ENCODE results near the gene FAM13C.

The FAM13C gene

DNA sequence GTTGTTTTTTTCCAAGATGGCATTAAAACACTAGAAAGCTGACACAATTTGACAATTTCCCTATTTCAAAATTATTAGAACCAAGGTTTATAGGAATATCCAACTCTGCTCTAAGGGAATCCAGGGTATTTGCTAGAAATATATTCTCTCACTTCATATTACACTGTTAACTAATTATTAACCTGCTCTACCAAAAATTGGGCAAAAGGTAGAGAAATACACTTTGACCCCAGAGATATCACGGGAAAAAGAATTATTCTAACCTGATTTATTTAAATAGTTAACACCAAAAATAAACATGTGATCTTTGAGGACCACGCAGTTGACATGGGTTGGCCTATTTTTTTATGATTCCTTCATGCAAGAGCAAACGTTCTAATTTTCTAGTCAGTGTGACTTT, 21.6 kb upstream of the FAM13C start:
- Histone ChIP-seq H3K4me3 (ENCODE audit: low read depth, low read length) (no peak overlapping the region), H3K36me3 (ENCODE audit: insufficient read depth, low read length) (no peaks in the 10 kb centered on the region), H3K79me2 (ENCODE audit: control insufficient read depth, insufficient read depth, low read length, unreplicated experiment) (no peaks in the 10 kb centered on the region), H3K27me3 (ENCODE audit: insufficient read depth, low read length) (no peaks in the 10 kb centered on the region), H3K4me1 (ENCODE audit: control insufficient read depth, insufficient read depth, low read length, unreplicated experiment) (peaks cover 22% of the 10 kb centered on the region), H3K27ac (ENCODE audit: low read depth, low read length) (no peak overlapping the region), H2AFZ (ENCODE audit: low read length, unreplicated experiment) (no peak overlapping the region)

DNA sequence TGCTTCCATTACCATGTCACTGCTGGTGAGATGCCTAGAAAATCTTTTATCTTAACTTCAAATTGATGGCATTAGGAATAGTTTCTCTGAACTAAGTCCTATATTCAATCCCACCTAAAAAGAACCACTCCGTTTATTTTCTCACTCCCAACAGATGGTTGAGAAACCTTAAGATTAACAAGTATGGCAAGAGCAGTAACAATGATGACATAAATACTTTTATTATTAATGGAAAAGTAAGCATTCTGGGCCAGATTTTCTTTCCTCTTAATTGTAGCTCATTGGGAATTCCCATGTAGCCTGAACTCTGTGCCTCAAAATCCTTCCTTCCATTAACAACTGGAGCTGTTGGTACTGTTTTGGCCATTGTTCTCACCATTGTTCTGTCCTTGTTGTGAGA, 21.1 kb upstream of the FAM13C start:
- Histone ChIP-seq H2AFZ (ENCODE audit: low read length, unreplicated experiment) (no peak overlapping the region), H3K27ac (ENCODE audit: low read depth, low read length) (no peak overlapping the region), H3K27me3 (ENCODE audit: insufficient read depth, low read length) (no peaks in the 10 kb centered on the region), H3K4me3 (ENCODE audit: low read depth, low read length) (no peak overlapping the region), H3K36me3 (ENCODE audit: insufficient read depth, low read length) (no peaks in the 10 kb centered on the region), H3K4me1 (ENCODE audit: control insufficient read depth, insufficient read depth, low read length, unreplicated experiment) (peaks cover 18% of the 10 kb centered on the region), H3K79me2 (ENCODE audit: control insufficient read depth, insufficient read depth, low read length, unreplicated experiment) (no peaks in the 10 kb centered on the region)

DNA sequence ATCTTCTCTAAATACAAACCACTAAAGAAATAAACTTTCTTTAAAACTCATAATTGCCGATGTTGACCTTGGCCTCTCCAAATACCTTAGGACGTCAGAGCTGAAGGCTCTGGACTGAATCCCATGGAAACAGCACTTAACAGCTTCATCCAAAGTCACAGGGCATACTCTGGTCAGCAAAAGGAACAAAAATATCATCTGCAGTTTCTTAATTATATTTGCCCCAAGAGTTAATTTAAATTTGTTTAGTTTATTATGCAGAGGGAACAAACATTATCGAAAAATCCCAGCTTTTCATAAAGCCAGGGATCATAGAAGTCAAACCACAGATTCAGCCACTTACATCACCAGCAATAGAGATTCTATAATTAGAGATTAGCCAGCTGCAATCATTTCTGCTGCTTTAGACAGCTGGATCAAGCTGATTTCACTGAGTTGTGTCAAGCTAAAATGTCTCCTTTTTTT, 20.5 kb upstream of the FAM13C start:
- H2AFZ ChIP-seq (ENCODE audit: low read length, unreplicated experiment): no peak overlapping the region
- no peak overlapping the region for H3K4me3 ChIP-seq (ENCODE audit: low read depth, low read length)
- no peak overlapping the region for H3K27ac ChIP-seq (ENCODE audit: low read depth, low read length)
- no peaks in the 10 kb centered on the region for H3K79me2 ChIP-seq (ENCODE audit: control insufficient read depth, insufficient read depth, low read length, unreplicated experiment)
- H3K36me3 ChIP-seq (ENCODE audit: insufficient read depth, low read length): no peaks in the 10 kb centered on the region
- H3K4me1 ChIP-seq (ENCODE audit: control insufficient read depth, insufficient read depth, low read length, unreplicated experiment): peaks cover 12% of the 10 kb centered on the region
- no peaks in the 10 kb centered on the region for H3K27me3 ChIP-seq (ENCODE audit: insufficient read depth, low read length)

DNA sequence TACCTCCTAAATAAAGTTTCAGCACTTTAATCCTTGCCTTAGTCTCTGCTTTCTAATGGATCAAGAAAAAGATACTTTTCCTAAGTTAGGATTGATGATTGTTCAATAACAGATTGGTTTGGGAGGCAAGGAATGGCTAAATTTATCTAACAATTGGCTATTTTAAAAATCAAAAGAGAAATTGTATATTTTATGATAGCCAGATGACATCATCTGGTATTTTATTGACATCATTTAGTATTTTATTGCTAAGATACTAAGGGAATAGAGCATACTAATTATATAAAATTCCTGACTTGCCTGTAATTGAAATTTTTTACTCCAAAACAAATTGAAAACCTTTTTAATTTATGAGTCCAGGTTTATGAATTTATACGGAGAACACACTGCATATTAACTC, 19.3 kb upstream of the FAM13C start:
- Histone ChIP-seq H3K79me2 (ENCODE audit: control insufficient read depth, insufficient read depth, low read length, unreplicated experiment) (no peaks in the 10 kb centered on the region), H3K36me3 (ENCODE audit: insufficient read depth, low read length) (no peaks in the 10 kb centered on the region), H3K27ac (ENCODE audit: low read depth, low read length) (no peak overlapping the region), H3K27me3 (ENCODE audit: insufficient read depth, low read length) (no peaks in the 10 kb centered on the region), H2AFZ (ENCODE audit: low read length, unreplicated experiment) (no peak overlapping the region), H3K4me3 (ENCODE audit: low read depth, low read length) (no peak overlapping the region), H3K4me1 (ENCODE audit: control insufficient read depth, insufficient read depth, low read length, unreplicated experiment) (peaks cover 3% of the 10 kb centered on the region)

DNA sequence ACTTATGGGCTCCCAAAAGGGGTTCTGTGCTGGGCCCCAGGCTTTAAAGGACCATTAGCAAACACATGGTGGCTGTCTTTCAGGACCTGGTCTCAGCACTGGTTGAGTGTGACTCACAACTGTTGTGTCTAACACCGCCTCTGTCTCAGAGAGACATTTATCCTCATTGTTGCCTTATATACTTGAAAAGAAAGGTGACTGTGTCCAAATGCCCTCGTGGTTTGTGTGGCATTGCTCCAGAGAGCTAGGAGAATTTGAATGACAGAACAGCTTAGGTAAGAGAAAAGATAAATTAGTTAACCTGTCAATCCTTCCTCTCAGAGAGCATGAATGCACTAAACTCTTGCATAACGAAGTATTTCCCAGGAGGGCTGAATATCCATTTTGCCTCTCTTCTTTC, 14.5 kb upstream of the FAM13C start:
- H3K4me3 ChIP-seq (ENCODE audit: low read depth, low read length): no peak overlapping the region
- H2AFZ ChIP-seq (ENCODE audit: low read length, unreplicated experiment): no peak overlapping the region
- no peaks in the 10 kb centered on the region for H3K36me3 ChIP-seq (ENCODE audit: insufficient read depth, low read length)
- H3K4me1 ChIP-seq (ENCODE audit: control insufficient read depth, insufficient read depth, low read length, unreplicated experiment): peaks cover 9% of the 10 kb centered on the region
- no peak overlapping the region for H3K27ac ChIP-seq (ENCODE audit: low read depth, low read length)
- H3K27me3 ChIP-seq (ENCODE audit: insufficient read depth, low read length): no peaks in the 10 kb centered on the region
- H3K79me2 ChIP-seq (ENCODE audit: control insufficient read depth, insufficient read depth, low read length, unreplicated experiment): no peaks in the 10 kb centered on the region

DNA sequence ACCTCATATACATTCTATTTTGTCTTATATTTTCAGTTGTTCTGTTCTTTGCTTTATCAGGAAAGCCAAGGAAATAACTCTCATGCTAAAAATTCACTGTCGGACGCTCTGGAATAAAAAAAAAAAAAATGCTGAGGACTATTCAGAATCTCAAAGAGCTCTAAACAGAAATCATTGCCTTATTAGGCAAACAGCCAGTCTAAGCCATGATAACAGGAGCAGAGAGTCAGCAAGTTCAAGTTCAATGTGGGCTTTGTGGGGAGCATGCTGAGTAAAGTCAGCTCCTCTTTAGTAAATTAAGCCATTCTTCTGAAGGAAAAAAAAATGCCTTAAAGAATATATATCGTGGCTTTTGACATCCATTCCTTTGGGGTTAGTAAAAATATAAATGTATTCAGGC, 13.6 kb upstream of the FAM13C start:
- Histone ChIP-seq H3K79me2 (ENCODE audit: control insufficient read depth, insufficient read depth, low read length, unreplicated experiment) (no peaks in the 10 kb centered on the region), H3K27me3 (ENCODE audit: insufficient read depth, low read length) (no peaks in the 10 kb centered on the region), H3K4me3 (ENCODE audit: low read depth, low read length) (no peak overlapping the region), H3K27ac (ENCODE audit: low read depth, low read length) (no peak overlapping the region), H2AFZ (ENCODE audit: low read length, unreplicated experiment) (no peak overlapping the region), H3K36me3 (ENCODE audit: insufficient read depth, low read length) (no peaks in the 10 kb centered on the region), H3K4me1 (ENCODE audit: control insufficient read depth, insufficient read depth, low read length, unreplicated experiment) (peaks cover 9% of the 10 kb centered on the region)

DNA sequence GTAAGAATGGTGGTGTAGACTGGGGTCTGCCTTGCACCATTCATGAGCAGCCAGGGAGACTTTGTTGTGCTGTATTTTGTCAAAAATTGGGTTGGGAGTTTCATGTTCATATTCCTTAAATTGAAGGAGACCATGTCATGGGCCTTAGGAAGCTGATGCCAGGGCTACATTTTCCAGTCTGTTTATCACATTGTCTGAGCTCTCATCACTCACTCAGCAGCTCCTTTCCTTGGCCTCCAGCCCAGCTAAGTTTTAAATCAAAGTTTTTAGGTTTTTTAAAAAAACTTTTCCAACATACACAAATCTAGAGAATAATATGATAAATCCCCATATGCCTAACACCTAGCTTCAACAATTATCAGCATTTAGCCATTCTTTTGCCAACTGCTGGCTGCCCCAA, 12.6 kb upstream of the FAM13C start:
- Histone ChIP-seq H3K4me3 (ENCODE audit: low read depth, low read length) (no peak overlapping the region), H3K27ac (ENCODE audit: low read depth, low read length) (no peak overlapping the region), H3K4me1 (ENCODE audit: control insufficient read depth, insufficient read depth, low read length, unreplicated experiment) (peaks cover 9% of the 10 kb centered on the region), H3K27me3 (ENCODE audit: insufficient read depth, low read length) (no peaks in the 10 kb centered on the region), H3K79me2 (ENCODE audit: control insufficient read depth, insufficient read depth, low read length, unreplicated experiment) (no peaks in the 10 kb centered on the region), H3K36me3 (ENCODE audit: insufficient read depth, low read length) (no peaks in the 10 kb centered on the region), H2AFZ (ENCODE audit: low read length, unreplicated experiment) (no peak overlapping the region)

DNA sequence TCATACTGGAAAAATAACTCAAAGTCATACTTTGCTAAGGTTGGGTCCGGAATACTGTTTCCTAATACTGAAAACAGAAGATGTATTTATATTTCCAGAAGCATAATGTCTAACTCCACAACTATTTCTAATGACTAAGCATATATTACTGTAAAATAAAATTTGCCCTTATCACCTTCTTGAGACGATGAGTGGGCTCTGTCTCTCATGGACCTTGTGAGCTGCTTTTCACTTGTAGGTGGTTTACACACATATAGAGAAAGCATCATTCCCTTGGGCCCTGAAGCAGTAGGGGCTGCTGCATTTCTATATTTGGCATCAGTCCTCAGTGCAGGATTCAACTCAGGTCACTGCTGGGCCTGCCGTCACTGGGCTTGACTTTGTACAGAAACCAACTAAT, 10.7 kb upstream of the FAM13C start:
- no peaks in the 10 kb centered on the region for H3K79me2 ChIP-seq (ENCODE audit: control insufficient read depth, insufficient read depth, low read length, unreplicated experiment)
- peak overlapping the region; percentile 58 for H2AFZ ChIP-seq (ENCODE audit: low read length, unreplicated experiment)
- no peaks in the 10 kb centered on the region for H3K27me3 ChIP-seq (ENCODE audit: insufficient read depth, low read length)
- no peak overlapping the region for H3K4me3 ChIP-seq (ENCODE audit: low read depth, low read length)
- no peaks in the 10 kb centered on the region for H3K36me3 ChIP-seq (ENCODE audit: insufficient read depth, low read length)
- H3K4me1 ChIP-seq (ENCODE audit: control insufficient read depth, insufficient read depth, low read length, unreplicated experiment): peaks cover 9% of the 10 kb centered on the region
- peak overlapping the region; percentile 31; the same call in 1 of the 2 replicates for H3K27ac ChIP-seq (ENCODE audit: low read depth, low read length)

DNA sequence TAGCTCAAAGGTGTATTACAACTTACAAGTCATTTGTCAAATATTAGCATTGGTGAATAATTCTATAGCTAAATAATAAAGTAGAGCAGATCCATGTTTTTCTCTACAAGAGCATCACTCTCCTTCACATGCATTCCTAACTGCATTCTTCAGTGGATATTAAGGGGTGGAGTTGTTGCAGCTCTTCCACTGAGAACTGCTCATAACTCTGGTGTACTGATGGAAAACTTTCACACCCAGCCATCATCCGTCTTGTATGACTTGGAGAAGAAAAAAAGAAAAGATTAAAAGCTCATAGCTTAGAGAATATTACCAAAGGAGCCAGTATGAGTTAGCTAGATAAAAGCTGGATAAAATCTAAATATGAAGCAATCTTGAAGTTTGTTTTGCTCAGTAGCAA, 10.2 kb upstream of the FAM13C start:
- no peak overlapping the region for H3K4me3 ChIP-seq (ENCODE audit: low read depth, low read length)
- H3K27ac ChIP-seq (ENCODE audit: low read depth, low read length): peak overlapping the region; percentile 31; the same call in 1 of the 2 replicates
- H2AFZ ChIP-seq (ENCODE audit: low read length, unreplicated experiment): peak overlapping the region; percentile 58
- no peaks in the 10 kb centered on the region for H3K27me3 ChIP-seq (ENCODE audit: insufficient read depth, low read length)
- peaks cover 9% of the 10 kb centered on the region for H3K4me1 ChIP-seq (ENCODE audit: control insufficient read depth, insufficient read depth, low read length, unreplicated experiment)
- H3K36me3 ChIP-seq (ENCODE audit: insufficient read depth, low read length): no peaks in the 10 kb centered on the region
- H3K79me2 ChIP-seq (ENCODE audit: control insufficient read depth, insufficient read depth, low read length, unreplicated experiment): no peaks in the 10 kb centered on the region

DNA sequence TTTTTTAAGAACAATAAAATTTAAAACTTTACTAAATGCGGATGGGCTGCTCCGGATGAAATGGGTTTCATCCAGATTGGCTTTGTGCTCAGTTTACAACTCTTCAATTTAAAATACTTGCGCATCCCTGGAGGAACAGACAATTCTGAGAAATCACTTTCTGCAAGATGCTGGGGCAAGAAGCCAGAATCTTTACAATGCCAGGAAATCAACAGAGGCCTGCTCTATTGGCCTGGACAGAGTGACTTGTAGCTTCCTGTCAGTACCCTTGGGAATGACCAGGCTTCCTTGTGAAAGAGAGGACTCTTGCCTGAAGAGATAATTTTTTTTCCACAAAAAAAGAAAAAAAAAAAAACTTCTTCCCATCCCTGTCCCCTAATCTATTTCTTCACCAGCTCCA, 3.9 kb upstream of the FAM13C start:
- H2AFZ ChIP-seq (ENCODE audit: low read length, unreplicated experiment): no peak overlapping the region
- H3K27ac ChIP-seq (ENCODE audit: low read depth, low read length): no peak overlapping the region
- no peaks in the 10 kb centered on the region for H3K4me1 ChIP-seq (ENCODE audit: control insufficient read depth, insufficient read depth, low read length, unreplicated experiment)
- H3K79me2 ChIP-seq (ENCODE audit: control insufficient read depth, insufficient read depth, low read length, unreplicated experiment): no peaks in the 10 kb centered on the region
- H3K27me3 ChIP-seq (ENCODE audit: insufficient read depth, low read length): 0 out of 2 replicates have a peak, but pooled peaks cover 3% of the 10 kb centered on the region
- no peaks in the 10 kb centered on the region for H3K36me3 ChIP-seq (ENCODE audit: insufficient read depth, low read length)
- no peak overlapping the region for H3K4me3 ChIP-seq (ENCODE audit: low read depth, low read length)

DNA sequence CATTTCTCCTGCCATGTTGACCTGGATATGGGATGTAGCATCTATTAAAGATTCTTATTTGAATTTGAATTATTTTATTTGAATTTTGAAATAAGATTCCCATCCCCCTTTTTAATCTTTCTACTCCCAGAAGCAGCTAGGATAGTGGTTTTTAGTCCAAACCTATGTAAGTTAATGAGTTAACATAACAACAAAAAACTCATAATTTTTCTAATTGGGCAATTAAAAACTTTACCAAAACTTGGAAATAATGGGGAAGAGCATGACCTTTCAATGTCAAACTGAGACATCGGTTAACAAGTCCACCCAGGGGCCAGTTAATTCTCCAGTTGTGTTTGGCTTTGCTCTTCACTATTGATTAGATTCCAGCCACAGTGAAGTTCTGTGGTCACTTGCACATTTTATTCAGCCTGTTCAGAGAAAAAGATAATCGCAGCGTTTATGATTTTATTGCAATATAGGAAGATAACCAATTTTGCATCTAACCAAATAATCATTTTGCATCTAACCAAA, 1.2 kb upstream of the FAM13C start:
- H3K36me3 ChIP-seq (ENCODE audit: insufficient read depth, low read length): no peaks in the 10 kb centered on the region
- H3K4me3 ChIP-seq (ENCODE audit: low read depth, low read length): peak overlapping the region; percentile 79
- no peaks in the 10 kb centered on the region for H3K79me2 ChIP-seq (ENCODE audit: control insufficient read depth, insufficient read depth, low read length, unreplicated experiment)
- 0 out of 2 replicates have a peak, but pooled peaks cover 3% of the 10 kb centered on the region for H3K27me3 ChIP-seq (ENCODE audit: insufficient read depth, low read length)
- no peak overlapping the region for H3K27ac ChIP-seq (ENCODE audit: low read depth, low read length)
- no peak overlapping the region for H2AFZ ChIP-seq (ENCODE audit: low read length, unreplicated experiment)
- H3K4me1 ChIP-seq (ENCODE audit: control insufficient read depth, insufficient read depth, low read length, unreplicated experiment): no peaks in the 10 kb centered on the region
